Duodenal mucosa (tissue), 2 donors: Measurements from ENCODE around the gene ALK.

Experiments used
- H3K27ac ChIP-seq: one replicate; pipeline ENCODE4 v1.7.0; 2013; ENCODE audit warnings: low read depth, low read length
- H3K27me3 ChIP-seq, 2 donors: one replicate each; pipeline ENCODE4 v1.7.0; 2013; ENCODE audit warnings: low read length in 2 of 2, control low read depth in 1 of 2; ENCODE audit not compliant: insufficient read depth in 2 of 2, control insufficient read depth in 1 of 2
- H3K36me3 ChIP-seq, 2 donors: one replicate each; pipeline ENCODE4 v1.7.0; 2013; ENCODE audit warnings: low read length in 2 of 2, control low read depth in 1 of 2; ENCODE audit not compliant: insufficient read depth in 2 of 2, control insufficient read depth in 1 of 2
- H3K4me1 ChIP-seq, 2 donors: one replicate each; pipeline ENCODE4 v1.7.0; 2013; ENCODE audit warnings: low read length in 2 of 2, control low read depth in 1 of 2; ENCODE audit not compliant: insufficient read depth in 2 of 2, control insufficient read depth in 1 of 2
- H3K4me3 ChIP-seq, 2 donors: one replicate each; pipeline ENCODE4 v1.7.0; 2013; ENCODE audit warnings: low read length in 2 of 2, low read depth in 1 of 2
- H3K9ac ChIP-seq, 2 donors: one replicate each; pipeline ENCODE4 v1.7.0; 2013; ENCODE audit warnings: low read length in 2 of 2, low read depth in 1 of 2
- H3K9me3 ChIP-seq, 2 donors: one replicate each; pipeline ENCODE4 v1.7.0; 2013; ENCODE audit warnings: low read length in 2 of 2, control low read depth in 1 of 2; ENCODE audit not compliant: control insufficient read depth in 1 of 2

Gene ALK

DNA sequence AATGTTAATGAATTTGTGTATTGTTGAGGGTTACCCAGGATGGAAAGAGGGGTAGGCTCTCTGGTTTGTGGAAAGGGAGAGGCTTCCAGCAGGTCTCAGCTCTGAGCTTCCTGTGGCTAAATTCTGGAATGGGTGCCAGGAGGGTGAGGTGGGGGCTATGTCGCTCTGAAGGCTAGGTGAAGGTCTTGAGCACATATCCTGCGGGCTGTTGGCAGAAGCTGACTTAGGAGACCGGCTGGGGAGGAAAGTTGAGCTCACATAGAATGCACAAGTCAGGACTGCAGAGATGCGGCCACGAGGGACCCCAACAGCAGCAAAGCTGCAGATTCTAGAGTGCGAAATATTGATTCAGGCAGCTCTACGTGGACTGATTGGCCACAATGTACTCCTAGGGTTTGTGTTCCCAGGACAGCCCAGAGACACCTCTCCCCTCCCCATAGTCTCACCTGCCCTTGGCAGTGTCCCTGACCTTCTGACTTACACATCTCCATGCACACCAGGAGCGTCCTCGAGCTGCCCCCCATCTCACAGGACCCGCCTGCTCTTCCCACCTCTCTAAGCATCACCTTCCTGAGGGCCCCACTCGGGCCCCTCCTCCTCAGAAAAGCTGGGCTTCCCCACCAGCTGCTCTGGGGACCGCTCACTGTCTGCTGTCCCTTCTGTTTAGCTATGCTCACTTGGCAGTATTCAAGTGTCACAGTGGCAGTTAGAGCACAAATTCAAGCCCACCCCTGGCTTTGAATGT lies 72.6 kb downstream of the ALK start:
- Histone ChIP-seq H3K4me1 (no peaks in the 10 kb centered on the region), H3K9ac (no peak overlapping the region)

DNA sequence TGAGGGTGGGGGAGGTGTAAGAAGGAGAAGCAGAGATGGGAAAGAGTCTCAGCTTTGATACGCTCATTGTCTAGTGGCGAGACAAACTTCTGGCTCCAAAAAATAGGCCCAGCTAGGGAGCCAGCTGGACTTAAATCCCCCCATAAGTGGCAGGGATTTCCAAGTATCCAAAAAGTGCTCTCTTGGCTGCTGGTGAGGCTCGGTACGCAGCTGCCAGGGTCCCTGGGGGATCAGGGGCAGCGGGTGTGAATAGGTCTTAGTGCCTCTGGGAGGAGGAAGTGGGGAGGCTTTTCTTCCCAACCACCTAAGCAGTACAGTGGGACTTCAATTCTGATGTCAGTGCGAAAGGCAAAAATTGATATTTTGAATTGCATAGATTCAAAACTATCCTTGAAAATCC lies 73.5 kb downstream of the ALK start:
- no peaks in the 10 kb centered on the region for H3K27me3 ChIP-seq
- no peak overlapping the region for H3K27ac ChIP-seq
- H3K9ac ChIP-seq, result no peak overlapping the region
- H3K4me1 ChIP-seq, result no peaks in the 10 kb centered on the region
- no peaks in the 10 kb centered on the region for H3K9me3 ChIP-seq
- no peak overlapping the region for H3K4me3 ChIP-seq
- H3K36me3 ChIP-seq, result no peaks in the 10 kb centered on the region

More for the DNA sequence above, 72.6 kb downstream of the ALK start:
- H3K4me3 ChIP-seq, result no peak overlapping the region
- H3K9me3 ChIP-seq, result no peaks in the 10 kb centered on the region
- no peak overlapping the region for H3K27ac ChIP-seq
- no peaks in the 10 kb centered on the region for H3K36me3 ChIP-seq
- no peaks in the 10 kb centered on the region for H3K27me3 ChIP-seq

GRCh38 chr2:29844713-29845326 lies 76.6 kb downstream of the ALK start:
- Histone ChIP-seq H3K9me3 (no peaks in the 10 kb centered on the region), H3K4me1 (no peaks in the 10 kb centered on the region), H3K27me3 (no peaks in the 10 kb centered on the region)

DNA sequence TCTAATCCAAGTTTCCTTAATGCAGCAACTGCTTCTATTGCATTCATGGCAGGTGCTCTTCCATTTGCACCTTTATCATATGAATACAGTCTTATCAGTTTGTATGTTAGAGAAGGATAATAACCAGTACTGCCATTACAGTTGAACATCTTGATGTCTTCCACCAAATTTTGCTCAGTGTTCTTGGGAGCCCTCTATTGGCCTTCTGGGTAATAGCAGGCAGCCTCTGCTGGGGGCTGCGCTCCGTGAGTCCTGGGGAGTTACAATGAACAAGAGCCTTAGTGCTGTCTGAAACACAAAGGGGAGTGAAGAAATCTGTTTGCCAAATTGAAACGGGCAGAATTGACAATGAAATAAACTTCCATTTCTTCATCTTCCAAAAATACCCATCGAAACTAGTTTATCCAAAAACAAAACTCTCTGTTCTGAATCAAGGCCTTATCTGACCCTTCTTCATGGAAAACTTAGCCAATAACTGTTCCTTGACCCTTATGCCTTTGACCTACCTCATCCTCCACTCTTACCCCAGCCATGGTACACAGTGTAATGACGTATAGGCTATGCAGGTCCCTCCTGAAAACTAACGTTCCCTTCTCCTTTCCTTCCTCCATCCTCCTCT lies 79.9 kb downstream of the ALK start:
- no peaks in the 10 kb centered on the region for H3K27me3 ChIP-seq
- no peaks in the 10 kb centered on the region for H3K36me3 ChIP-seq
- no peak overlapping the region for H3K9ac ChIP-seq
- H3K4me3 ChIP-seq, result no peak overlapping the region
- no peaks in the 10 kb centered on the region for H3K9me3 ChIP-seq
- no peak overlapping the region for H3K27ac ChIP-seq
- no peaks in the 10 kb centered on the region for H3K4me1 ChIP-seq

More at GRCh38 chr2:29844713-29845326, 76.6 kb downstream of the ALK start:
- Histone ChIP-seq H3K36me3 (no peaks in the 10 kb centered on the region), H3K9ac (no peak overlapping the region), H3K4me3 (no peak overlapping the region), H3K27ac (no peak overlapping the region)

GRCh38 chr2:29839306-29839705 lies 82.1 kb downstream of the ALK start:
- H3K4me3 ChIP-seq, result no peak overlapping the region
- H3K9me3 ChIP-seq, result no peaks in the 10 kb centered on the region
- H3K27ac ChIP-seq, result no peak overlapping the region
- H3K9ac ChIP-seq, result no peak overlapping the region
- H3K36me3 ChIP-seq, result no peaks in the 10 kb centered on the region
- H3K4me1 ChIP-seq, result no peaks in the 10 kb centered on the region
- no peaks in the 10 kb centered on the region for H3K27me3 ChIP-seq

- no peak overlapping the region for H3K9ac ChIP-seq
- H3K27ac ChIP-seq, result no peak overlapping the region
- no peak overlapping the region for H3K4me3 ChIP-seq
- H3K27me3 ChIP-seq, result no peaks in the 10 kb centered on the region
- no peaks in the 10 kb centered on the region for H3K4me1 ChIP-seq
- no peaks in the 10 kb centered on the region for H3K36me3 ChIP-seq
- no peaks in the 10 kb centered on the region for H3K9me3 ChIP-seq
Measured at GRCh38 chr2:29837925-29838324, 83.5 kb downstream of the ALK start.

- no peaks in the 10 kb centered on the region for H3K27me3 ChIP-seq
- no peaks in the 10 kb centered on the region for H3K9me3 ChIP-seq
- no peak overlapping the region for H3K4me3 ChIP-seq
- no peaks in the 10 kb centered on the region for H3K36me3 ChIP-seq
- H3K27ac ChIP-seq, result no peak overlapping the region
- no peak overlapping the region for H3K9ac ChIP-seq
- no peaks in the 10 kb centered on the region for H3K4me1 ChIP-seq
Measured at GRCh38 chr2:29834624-29835023, 86.8 kb downstream of the ALK start.

GRCh38 chr2:29834036-29834540 lies 87.3 kb downstream of the ALK start:
- Histone ChIP-seq H3K4me3 (no peak overlapping the region), H3K9ac (no peak overlapping the region), H3K4me1 (no peaks in the 10 kb centered on the region), H3K9me3 (no peaks in the 10 kb centered on the region), H3K27me3 (no peaks in the 10 kb centered on the region), H3K27ac (no peak overlapping the region), H3K36me3 (no peaks in the 10 kb centered on the region)

DNA sequence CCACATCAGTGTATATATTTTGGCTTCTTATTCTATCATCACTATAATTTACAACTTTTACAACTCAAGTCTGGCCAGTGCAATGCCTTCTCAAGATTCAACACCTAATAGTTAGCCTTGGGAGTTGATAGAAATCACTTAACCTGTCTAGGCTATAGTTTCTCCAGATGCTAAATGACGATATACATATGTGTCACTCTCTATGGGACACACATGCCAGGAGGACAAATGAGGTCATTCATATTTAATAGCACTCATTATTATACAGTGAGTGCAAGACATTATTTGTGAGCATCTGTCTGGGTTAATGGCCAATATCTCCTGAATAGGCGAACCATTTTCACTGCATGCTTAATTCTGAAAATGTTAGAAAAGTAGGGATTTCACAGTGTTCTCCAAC lies 89.8 kb downstream of the ALK start:
- H3K27ac ChIP-seq, result no peak overlapping the region
- no peaks in the 10 kb centered on the region for H3K27me3 ChIP-seq
- H3K36me3 ChIP-seq, result no peaks in the 10 kb centered on the region

DNA sequence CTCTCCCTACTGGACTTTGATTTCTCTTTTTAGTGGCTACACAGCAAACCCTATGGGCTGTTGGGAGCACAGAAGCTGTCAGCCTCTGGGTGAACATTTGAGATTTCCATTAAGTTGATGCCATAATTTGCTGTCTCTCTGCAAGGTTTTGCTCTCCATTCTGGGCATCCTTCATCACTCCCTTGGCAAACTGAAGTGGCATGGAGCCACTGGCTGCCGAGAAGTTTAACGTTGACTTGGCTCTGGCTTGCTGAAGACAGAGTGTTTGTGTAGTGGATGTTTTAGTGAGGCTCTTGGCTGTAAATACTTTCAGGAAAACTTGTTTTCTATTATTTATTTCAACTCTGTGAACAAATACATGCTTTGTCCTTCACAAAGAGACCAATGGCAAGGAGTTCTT lies 91.5 kb downstream of the ALK start:
- no peak overlapping the region for H3K4me3 ChIP-seq
- H3K27me3 ChIP-seq, result no peaks in the 10 kb centered on the region
- no peak overlapping the region for H3K9ac ChIP-seq
- no peaks in the 10 kb centered on the region for H3K4me1 ChIP-seq
- H3K27ac ChIP-seq, result no peak overlapping the region
- H3K36me3 ChIP-seq, result no peaks in the 10 kb centered on the region
- H3K9me3 ChIP-seq, result no peaks in the 10 kb centered on the region

More for the DNA sequence above, 89.8 kb downstream of the ALK start:
- Histone ChIP-seq H3K4me3 (no peak overlapping the region), H3K9ac (no peak overlapping the region), H3K9me3 (no peaks in the 10 kb centered on the region), H3K4me1 (no peaks in the 10 kb centered on the region)
